ENCODE data around the gene SP1. TPM values are rescaled to one million over a fixed set of nuclear protein-coding genes. Genes with fewer than 3 reads are reported as not detected.

The SP1 gene
- polyA plus RNA-seq, 1 donor from 2014 or later: 7.3 TPM

DNA sequence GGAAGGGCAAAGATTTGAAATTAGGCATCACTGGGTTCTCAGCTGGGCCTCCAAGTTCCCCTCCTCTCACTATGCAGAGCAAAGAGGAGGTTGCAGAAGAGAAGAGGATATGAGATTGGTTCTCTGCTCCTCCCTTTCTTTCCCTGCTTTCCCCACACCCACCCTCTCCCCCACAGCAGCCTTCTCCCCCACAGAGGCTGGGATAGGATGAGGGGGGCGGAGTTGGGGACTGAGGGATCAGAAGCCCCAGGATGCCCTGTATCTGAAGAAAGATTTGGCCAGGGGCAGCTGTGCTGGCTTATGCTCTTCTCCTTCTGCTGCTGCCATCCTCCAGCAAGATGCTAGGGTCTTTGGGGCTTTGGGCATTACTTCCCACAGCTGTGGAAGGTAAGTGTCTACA lies 43.6 kb downstream of the SP1 start, which contains the start of gene AMHR2:
Gene AMHR2 (plus strand): TSS at position 259 of the 400 bp plus-strand sequence. CDS start 80 bp downstream, at position 339.
- Histone ChIP-seq H3K79me2 (replicated peaks; ENCODE audit: insufficient read depth, low read length) (no peaks in the 10 kb centered on the region), H3K27ac (ENCODE audit: low read length) (no peak within 1 kb of the TSS), H3K4me2 (ENCODE audit: low read length) (no peak within 1 kb of the TSS), H2AFZ (ENCODE audit: low read depth, low read length) (no peak within 1 kb of the TSS), H3K9me3 (ENCODE audit: low read length) (no peaks in the 10 kb centered on the region), H3K36me3 (ENCODE audit: insufficient read depth, low read length) (no peaks in the 10 kb centered on the region), H3K4me3 (ENCODE audit: low read length) (no peak within 1 kb of the TSS), H3K9me2 (ENCODE audit: insufficient read depth, low read length) (no peaks in the 10 kb centered on the region), H3K27me3 (ENCODE audit: insufficient read depth, low read depth, low read length) (no peaks in the 10 kb centered on the region), H3F3A (ENCODE audit: insufficient read depth, low read length, poor library complexity, severe bottlenecking) (no peaks in the 10 kb centered on the region), H3K9ac (ENCODE audit: low read length) (no peak within 1 kb of the TSS), H4K20me1 (ENCODE audit: insufficient read depth) (no peaks in the 10 kb centered on the region)
- TF ChIP-seq, protein P1, sequence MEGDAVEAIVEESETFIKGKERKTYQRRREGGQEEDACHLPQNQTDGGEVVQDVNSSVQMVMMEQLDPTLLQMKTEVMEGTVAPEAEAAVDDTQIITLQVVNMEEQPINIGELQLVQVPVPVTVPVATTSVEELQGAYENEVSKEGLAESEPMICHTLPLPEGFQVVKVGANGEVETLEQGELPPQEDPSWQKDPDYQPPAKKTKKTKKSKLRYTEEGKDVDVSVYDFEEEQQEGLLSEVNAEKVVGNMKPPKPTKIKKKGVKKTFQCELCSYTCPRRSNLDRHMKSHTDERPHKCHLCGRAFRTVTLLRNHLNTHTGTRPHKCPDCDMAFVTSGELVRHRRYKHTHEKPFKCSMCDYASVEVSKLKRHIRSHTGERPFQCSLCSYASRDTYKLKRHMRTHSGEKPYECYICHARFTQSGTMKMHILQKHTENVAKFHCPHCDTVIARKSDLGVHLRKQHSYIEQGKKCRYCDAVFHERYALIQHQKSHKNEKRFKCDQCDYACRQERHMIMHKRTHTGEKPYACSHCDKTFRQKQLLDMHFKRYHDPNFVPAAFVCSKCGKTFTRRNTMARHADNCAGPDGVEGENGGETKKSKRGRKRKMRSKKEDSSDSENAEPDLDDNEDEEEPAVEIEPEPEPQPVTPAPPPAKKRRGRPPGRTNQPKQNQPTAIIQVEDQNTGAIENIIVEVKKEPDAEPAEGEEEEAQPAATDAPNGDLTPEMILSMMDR (IDR thresholded peaks at IDR 0.05; ENCODE audit: poor library complexity, severe bottlenecking): no peak
- no peak for TF ChIP-seq MXI1 (conservative IDR thresholded peaks at IDR 0.05; ENCODE audit: poor library complexity, severe bottlenecking)
- no peak for TF ChIP-seq EP300 (conservative IDR thresholded peaks at IDR 0.05; ENCODE audit: poor library complexity, severe bottlenecking)

DNA sequence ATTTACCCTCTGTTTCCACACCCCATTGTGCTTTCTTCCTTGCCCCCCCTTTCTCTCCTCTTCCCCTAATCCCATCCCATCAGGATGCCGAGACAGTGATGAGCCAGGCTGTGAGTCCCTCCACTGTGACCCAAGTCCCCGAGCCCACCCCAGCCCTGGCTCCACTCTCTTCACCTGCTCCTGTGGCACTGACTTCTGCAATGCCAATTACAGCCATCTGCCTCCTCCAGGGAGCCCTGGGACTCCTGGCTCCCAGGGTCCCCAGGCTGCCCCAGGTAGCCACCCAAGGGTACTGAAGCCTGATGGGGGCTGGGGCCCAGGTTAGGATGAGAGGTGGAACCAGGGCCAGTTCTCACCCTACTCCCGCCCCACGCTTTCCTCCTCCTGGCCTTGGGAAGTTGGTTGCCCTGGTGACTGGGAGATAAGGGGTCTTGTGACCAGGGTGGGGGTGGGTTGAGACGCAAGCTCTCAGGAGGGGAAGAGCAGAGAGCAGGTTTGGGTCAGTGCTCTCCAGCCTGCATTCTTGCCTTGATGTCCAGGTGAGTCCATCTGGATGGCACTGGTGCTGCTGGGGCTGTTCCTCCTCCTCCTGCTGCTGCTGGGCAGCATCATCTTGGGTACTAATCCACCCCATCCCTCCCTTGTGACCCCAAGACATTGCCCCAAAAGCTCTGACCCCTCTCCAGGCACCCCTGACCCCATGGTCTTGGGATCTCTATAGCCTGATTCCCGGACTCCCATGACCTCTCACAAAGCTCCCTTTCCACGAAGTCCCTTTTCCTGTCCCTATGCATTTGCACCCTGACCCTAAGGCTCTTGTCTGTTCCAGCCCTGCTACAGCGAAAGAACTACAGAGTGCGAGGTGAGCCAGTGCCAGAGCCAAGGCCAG lies 44.9 kb downstream of the SP1 start:
- no peak overlapping the region for H3K4me2 ChIP-seq (ENCODE audit: low read length)
- H3K9ac ChIP-seq (ENCODE audit: low read length): no peak overlapping the region
- H3K4me3 ChIP-seq (ENCODE audit: low read length): no peak overlapping the region
- H3K27me3 ChIP-seq (ENCODE audit: insufficient read depth, low read depth, low read length): no peaks in the 10 kb centered on the region
- no peaks in the 10 kb centered on the region for H3K9me2 ChIP-seq (ENCODE audit: insufficient read depth, low read length)
- no peak for TF ChIP-seq SMC3 (conservative IDR thresholded peaks at IDR 0.05; ENCODE audit: poor library complexity)
- no peak for TF ChIP-seq EZH2 (IDR thresholded peaks at IDR 0.05; ENCODE audit: borderline replicate concordance, insufficient read depth, low read length, poor library complexity, severe bottlenecking)
- no peak for TF ChIP-seq TAF1 (IDR thresholded peaks at IDR 0.05; ENCODE audit: low read depth)
- TF ChIP-seq MXI1 (conservative IDR thresholded peaks at IDR 0.05; ENCODE audit: poor library complexity, severe bottlenecking): no peak
- TF ChIP-seq RAD21 (conservative IDR thresholded peaks at IDR 0.05): no peak
- TF ChIP-seq POLR2AphosphoS5 (IDR thresholded peaks at IDR 0.05): no peak
- TF ChIP-seq, protein P1 (IDR thresholded peaks at IDR 0.05; ENCODE audit: poor library complexity, severe bottlenecking): no peak
- no peak for TF ChIP-seq EP300 (conservative IDR thresholded peaks at IDR 0.05; ENCODE audit: poor library complexity, severe bottlenecking)
- TF ChIP-seq, protein P2, sequence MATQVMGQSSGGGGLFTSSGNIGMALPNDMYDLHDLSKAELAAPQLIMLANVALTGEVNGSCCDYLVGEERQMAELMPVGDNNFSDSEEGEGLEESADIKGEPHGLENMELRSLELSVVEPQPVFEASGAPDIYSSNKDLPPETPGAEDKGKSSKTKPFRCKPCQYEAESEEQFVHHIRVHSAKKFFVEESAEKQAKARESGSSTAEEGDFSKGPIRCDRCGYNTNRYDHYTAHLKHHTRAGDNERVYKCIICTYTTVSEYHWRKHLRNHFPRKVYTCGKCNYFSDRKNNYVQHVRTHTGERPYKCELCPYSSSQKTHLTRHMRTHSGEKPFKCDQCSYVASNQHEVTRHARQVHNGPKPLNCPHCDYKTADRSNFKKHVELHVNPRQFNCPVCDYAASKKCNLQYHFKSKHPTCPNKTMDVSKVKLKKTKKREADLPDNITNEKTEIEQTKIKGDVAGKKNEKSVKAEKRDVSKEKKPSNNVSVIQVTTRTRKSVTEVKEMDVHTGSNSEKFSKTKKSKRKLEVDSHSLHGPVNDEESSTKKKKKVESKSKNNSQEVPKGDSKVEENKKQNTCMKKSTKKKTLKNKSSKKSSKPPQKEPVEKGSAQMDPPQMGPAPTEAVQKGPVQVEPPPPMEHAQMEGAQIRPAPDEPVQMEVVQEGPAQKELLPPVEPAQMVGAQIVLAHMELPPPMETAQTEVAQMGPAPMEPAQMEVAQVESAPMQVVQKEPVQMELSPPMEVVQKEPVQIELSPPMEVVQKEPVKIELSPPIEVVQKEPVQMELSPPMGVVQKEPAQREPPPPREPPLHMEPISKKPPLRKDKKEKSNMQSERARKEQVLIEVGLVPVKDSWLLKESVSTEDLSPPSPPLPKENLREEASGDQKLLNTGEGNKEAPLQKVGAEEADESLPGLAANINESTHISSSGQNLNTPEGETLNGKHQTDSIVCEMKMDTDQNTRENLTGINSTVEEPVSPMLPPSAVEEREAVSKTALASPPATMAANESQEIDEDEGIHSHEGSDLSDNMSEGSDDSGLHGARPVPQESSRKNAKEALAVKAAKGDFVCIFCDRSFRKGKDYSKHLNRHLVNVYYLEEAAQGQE (IDR thresholded peaks at IDR 0.05; ENCODE audit: borderline replicate concordance): no peak
- H3K36me3 ChIP-seq (ENCODE audit: insufficient read depth, low read length): no peaks in the 10 kb centered on the region
- H3K79me2 ChIP-seq (replicated peaks; ENCODE audit: insufficient read depth, low read length): no peaks in the 10 kb centered on the region
- no peak overlapping the region for H3K27ac ChIP-seq (ENCODE audit: low read length)
- H3K9me3 ChIP-seq (ENCODE audit: low read length): no peaks in the 10 kb centered on the region
- no peaks in the 10 kb centered on the region for H4K20me1 ChIP-seq (ENCODE audit: insufficient read depth)
- no peak overlapping the region for H2AFZ ChIP-seq (ENCODE audit: low read depth, low read length)
- no peaks in the 10 kb centered on the region for H3F3A ChIP-seq (ENCODE audit: insufficient read depth, low read length, poor library complexity, severe bottlenecking)

Measured in neural cell (in vitro differentiated cells).